DMS79 treated with DMSO at 0.1 percent for 48 hours (cell line): Measurements from ENCODE around the gene MYBL2.
"Not testable (repeated sequence)": the region's sequence is repeated elsewhere in the genome, so short reads cannot be mapped to it uniquely, and the experiment has no call there.

Source experiments
- DNase-seq: peaks from one replicate; lab custom pipeline; 2025; lab: John Stamatoyannopoulos, UW

Gene MYBL2

GRCh38 chr20:43751167-43752050 lies 84.5 kb downstream of the MYBL2 start:
- DNase-seq = no peak

DNA sequence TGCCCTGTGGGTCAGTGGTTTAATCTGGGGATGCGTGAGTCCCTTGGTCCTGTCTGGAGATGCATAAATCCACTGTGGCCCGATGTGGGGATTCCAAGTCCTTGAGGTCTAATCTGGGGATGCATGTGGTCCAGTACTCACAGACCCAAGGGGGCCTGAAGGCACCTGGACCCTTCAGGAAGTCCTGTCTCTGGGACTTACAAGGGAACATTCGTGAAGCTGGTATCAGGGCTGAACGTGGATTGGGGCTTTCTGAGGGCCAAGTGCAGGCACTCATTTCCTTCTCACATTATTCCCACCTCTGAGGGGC lies 85.1 kb downstream of the MYBL2 start:
- no peak for DNase-seq

- no peak for DNase-seq
Observed at GRCh38 chr20:43752561-43753301, 85.8 kb downstream of the MYBL2 start.

DNA sequence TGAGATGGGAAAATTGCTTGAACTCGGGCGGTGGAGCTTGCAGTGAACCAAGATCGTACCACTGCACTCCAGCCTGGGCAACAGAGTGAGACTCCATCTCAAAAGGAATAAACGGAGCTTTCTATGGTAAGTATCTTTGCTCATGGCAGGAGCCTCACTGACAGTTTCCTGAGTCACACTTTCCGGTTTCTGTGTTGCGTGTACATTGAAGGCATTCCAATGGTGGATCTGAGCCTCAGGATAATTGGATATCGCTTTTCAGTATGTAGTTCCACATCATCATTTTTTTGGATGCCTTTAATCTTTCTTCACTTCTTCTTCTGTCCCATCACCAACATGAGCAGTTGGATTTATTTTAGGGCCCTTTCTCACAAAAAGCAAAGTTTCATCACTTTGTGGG lies 88.5 kb downstream of the MYBL2 start:
- no peak for DNase-seq

- DNase-seq = no peak
Observed at GRCh38 chr20:43755851-43756250, 88.9 kb downstream of the MYBL2 start.

DNA sequence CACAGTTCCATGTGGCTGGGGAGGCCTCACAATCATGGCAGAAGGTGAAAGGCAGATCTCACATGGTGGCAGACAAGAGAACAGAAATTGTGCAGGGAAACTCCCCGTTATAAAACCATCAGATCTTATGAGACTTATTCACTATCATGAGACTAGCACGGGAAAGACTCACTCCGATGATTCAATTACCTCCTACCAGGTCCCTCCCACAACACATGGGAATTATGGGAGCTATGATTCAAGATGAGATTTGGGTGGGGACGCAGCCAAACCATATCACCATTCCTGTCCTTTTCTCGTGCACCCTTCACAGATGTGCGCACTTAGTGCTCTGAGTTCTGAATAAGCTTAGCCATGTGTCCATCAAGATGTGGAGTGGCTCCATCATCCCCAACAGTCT lies 91.0 kb downstream of the MYBL2 start:
- DNase-seq = not testable (repeated sequence)

- no peak for DNase-seq
Observed at GRCh38 chr20:43761386-43762340, 94.7 kb downstream of the MYBL2 start.

DNA sequence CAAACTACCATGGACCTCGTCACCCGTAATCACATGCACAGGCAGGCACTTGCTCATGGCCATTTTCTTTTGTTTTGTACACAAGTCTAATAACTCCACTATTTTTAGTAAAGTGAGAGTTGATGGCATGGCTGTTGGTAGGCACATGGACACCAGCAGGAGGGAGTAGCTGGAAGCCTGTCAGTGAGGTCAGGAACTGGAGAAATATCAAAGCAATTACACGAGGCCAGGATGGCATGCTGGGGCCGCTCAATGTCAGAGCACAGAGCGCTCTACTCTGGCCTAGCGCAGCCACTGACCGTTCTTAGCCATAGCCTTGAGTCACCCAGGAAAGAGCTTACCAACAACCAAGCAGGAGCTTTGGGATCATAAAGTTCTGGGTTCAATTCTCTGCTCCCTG lies 96.0 kb downstream of the MYBL2 start:
- DNase-seq = no peak

DNA sequence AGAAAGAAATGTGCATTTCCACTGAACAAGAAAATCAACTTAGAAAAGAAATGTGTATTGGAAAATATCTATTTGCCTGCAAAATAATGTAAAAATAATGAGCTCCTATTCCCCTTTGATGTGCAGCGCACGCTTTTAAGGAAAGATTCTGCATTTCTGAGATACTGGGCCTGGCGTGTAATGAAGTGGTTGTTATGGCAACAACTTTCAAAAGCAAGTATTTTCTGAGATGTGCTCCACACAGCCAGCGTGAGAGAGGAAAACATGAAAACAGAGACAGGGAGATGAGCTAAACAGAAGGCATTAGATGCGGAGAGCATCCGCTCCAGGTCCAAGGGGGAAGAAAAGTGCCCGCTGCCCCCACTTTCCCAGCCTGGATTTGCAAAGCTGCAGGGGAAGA lies 99.0 kb downstream of the MYBL2 start:
- no peak for DNase-seq
